PC-9 (cell line): ENCODE results near the gene ITGA5. TPM values are rescaled to one million over a fixed set of nuclear protein-coding genes. Genes with fewer than 3 reads are reported as not detected.
A peak's percentile ranks its signal among the peaks of the same experiment; 100 is the strongest.

Experiments
- BruUV-seq: library from RNA; stranded (reverse); fragments of 400-500 nt; replicated peaks from 2 replicates; lab custom pipeline; 2021; lab: Mats Ljungman, UMichigan
- CTCF ChIA-PET: fragments of 300-600 bp; sonication (Branson Sonifier 250); formaldehyde crosslinking; loops from one replicate; lab custom pipeline; 2022; ENCODE audit warnings: antibody characterized with exemption; lab: Charles Lee
- POLR2A ChIA-PET: fragments of 300-600 bp; sonication (Branson Sonifier 250); formaldehyde crosslinking; loops from one replicate; lab custom pipeline; 2022; ENCODE audit warnings: antibody characterized with exemption; ENCODE audit not compliant: unreplicated experiment; lab: Charles Lee
- DNase-seq, 2 experiments: peaks; one replicate each; pipeline versions ENCODE4 v3.0.0 to v3.0.0-alpha.2; 2015 to 2022; ENCODE audit warnings: mixed read lengths in 1 of 2
- H2AFZ ChIP-seq: fragments of 200-600 bp; sonication (generic); 2 replicates; pipeline ENCODE4 v1.8.1; 2017; ENCODE audit warnings: antibody characterized with exemption
- H3F3A ChIP-seq: fragments of 200-600 bp; sonication (generic); 2 replicates; pipeline ENCODE4 v1.8.1; 2017; ENCODE audit warnings: antibody characterized with exemption, mild to moderate bottlenecking, low read depth; ENCODE audit not compliant: insufficient read depth
- H3K27ac ChIP-seq: fragments of 200-600 bp; sonication (generic); 2 replicates; pipeline ENCODE4 v1.6.1; 2016; ENCODE audit warnings: mixed run types
- H3K27me3 ChIP-seq: fragments of 200-600 bp; sonication (generic); 2 replicates; pipeline ENCODE4 v1.6.1; 2016; ENCODE audit warnings: low read depth, mixed run types; ENCODE audit not compliant: insufficient read depth
- H3K36me3 ChIP-seq: fragments of 200-600 bp; sonication (generic); 2 replicates; pipeline ENCODE4 v1.6.1; 2016; ENCODE audit warnings: low read depth, mixed run types
- H3K4me1 ChIP-seq: fragments of 200-600 bp; sonication (generic); replicated peaks from 2 replicates; pipeline ENCODE4 v1.6.1; 2016; ENCODE audit warnings: mixed run types; ENCODE audit not compliant: insufficient read depth
- H3K4me2 ChIP-seq: fragments of 200-600 bp; sonication (generic); 2 replicates; pipeline ENCODE4 v1.6.1; 2017; ENCODE audit warnings: mixed run types
- H3K4me3 ChIP-seq: fragments of 200-600 bp; sonication (generic); 2 replicates; pipeline ENCODE4 v1.6.1; 2016; ENCODE audit warnings: mixed run types
- H3K79me2 ChIP-seq: fragments of 200-600 bp; sonication (generic); 2 replicates; pipeline ENCODE4 v1.6.1; 2017; ENCODE audit warnings: low read depth, mixed run types
- H3K9me2 ChIP-seq: fragments of 200-600 bp; sonication (generic); 2 replicates; pipeline ENCODE4 v1.8.1; 2017; ENCODE audit warnings: mild to moderate bottlenecking; ENCODE audit not compliant: insufficient read depth
- H3K9me3 ChIP-seq: fragments of 200-600 bp; sonication (generic); 2 replicates; pipeline ENCODE4 v1.8.1; 2016; ENCODE audit warnings: low read depth; ENCODE audit not compliant: insufficient read depth
- H4K20me1 ChIP-seq: fragments of 200-600 bp; sonication (generic); 2 replicates; pipeline ENCODE4 v1.8.1; 2017; ENCODE audit not compliant: insufficient read depth
- CTCF ChIP-seq: fragments of 200-600 bp; sonication (generic); conservative IDR thresholded peaks from 2 replicates; pipeline ENCODE4 v1.6.1; 2017; ENCODE audit warnings: mixed run types, antibody characterized with exemption, mild to moderate bottlenecking, moderate library complexity
- EZH2 ChIP-seq: fragments of 200-600 bp; sonication (generic); IDR thresholded peaks from 2 replicates; pipeline ENCODE4 v1.8.0; 2017; ENCODE audit warnings: antibody characterized with exemption, low read depth
- intact Hi-C: fragments of 100-400 bp; cut with micrococcal nuclease; formaldehyde crosslinking; loops from one replicate; pipeline ENCODE4 v1.10.0; 2022; ENCODE audit not compliant: unreplicated experiment
- total RNA-seq: library from RNA; stranded (reverse); gene quantifications from 2 replicates; pipeline ENCODE4 v1.2.3, GENCODE V29; 2021

ITGA5 gene
- total RNA-seq, 1 experiment from 2014 or later, result 28.4 TPM

DNA sequence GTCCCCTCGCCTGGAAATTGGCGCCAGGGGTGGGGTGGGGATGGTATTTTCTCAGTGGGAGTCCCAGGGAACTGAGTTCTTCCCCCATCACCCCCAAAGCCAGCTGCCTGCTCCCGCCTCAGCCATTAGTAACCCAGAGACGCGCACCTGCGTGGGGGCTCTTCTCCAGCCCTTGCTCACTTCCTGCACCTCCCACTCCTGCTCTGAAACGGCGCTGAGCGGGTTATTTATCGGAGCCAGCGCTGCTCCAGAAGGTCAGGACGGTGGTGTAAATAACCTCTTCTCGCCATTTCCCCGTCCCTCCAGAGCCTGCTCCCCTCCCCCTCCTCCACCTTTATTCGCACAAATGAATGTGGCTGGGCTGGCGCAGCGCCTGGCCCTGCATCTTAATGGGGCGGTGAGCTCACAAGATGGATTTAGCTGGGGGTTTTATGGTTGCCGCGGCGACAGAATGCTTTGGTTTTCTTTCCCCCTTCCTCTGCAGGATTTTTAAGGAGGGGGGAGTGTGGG is 67.0 kb downstream of the ITGA5 start:
- H3K4me3 ChIP-seq, result no peak overlapping the region
- no peaks in the 10 kb centered on the region for H3K9me2 ChIP-seq
- H3K36me3 ChIP-seq, result peaks cover 34% of the 10 kb centered on the region
- no peaks in the 10 kb centered on the region for H3K4me1 ChIP-seq
- no peaks in the 10 kb centered on the region for H3K27me3 ChIP-seq
- no peak overlapping the region for H3K4me2 ChIP-seq
- DNase-seq, result no peak
- no peaks in the 10 kb centered on the region for H3K9me3 ChIP-seq
- no peak overlapping the region for H3K27ac ChIP-seq
- no peak overlapping the region for H2AFZ ChIP-seq
- no TSS peak for BruUV-seq
- CTCF ChIA-PET, result no interaction called here
- H4K20me1 ChIP-seq, result no peaks in the 10 kb centered on the region
- TF ChIP-seq EZH2 (no peak), CTCF (no peak)
- POLR2A ChIA-PET, result no interaction called here
- H3K79me2 ChIP-seq, result no peaks in the 10 kb centered on the region
- peaks cover 47% of the 10 kb centered on the region; the same call in 1 of the 2 replicates for H3F3A ChIP-seq
- intact Hi-C loops, result no loop called here

DNA sequence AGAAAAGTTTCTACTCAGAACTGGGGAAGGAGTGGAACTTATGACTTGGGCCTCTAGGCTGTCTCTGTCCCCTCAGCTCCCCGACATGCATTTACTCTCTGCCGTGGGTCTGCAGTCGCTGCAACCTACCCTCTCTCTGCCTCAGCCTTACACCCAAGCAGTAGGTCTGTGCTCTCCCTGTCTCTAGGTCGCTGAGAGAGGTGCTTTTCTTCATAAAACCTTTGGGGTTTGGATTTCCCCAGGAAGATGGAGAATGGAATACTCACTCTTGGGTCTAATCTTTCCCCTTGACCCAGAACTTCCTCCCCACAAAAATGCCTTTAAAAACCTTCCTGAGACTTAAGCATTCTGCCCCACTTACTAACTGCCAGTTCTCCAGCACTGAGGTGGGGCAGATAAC is 67.7 kb downstream of the ITGA5 start:
- no peak for DNase-seq
- TF ChIP-seq CTCF (no peak), EZH2 (no peak)
- H3F3A ChIP-seq, result peaks cover 47% of the 10 kb centered on the region; the same call in 1 of the 2 replicates
- H3K4me2 ChIP-seq, result no peak overlapping the region
- H3K9me3 ChIP-seq, result no peaks in the 10 kb centered on the region
- H3K79me2 ChIP-seq, result no peaks in the 10 kb centered on the region
- H3K36me3 ChIP-seq, result peaks cover 34% of the 10 kb centered on the region
- H3K27me3 ChIP-seq, result no peaks in the 10 kb centered on the region
- H3K9me2 ChIP-seq, result no peaks in the 10 kb centered on the region
- no peaks in the 10 kb centered on the region for H4K20me1 ChIP-seq
- H3K4me3 ChIP-seq, result no peak overlapping the region
- no peaks in the 10 kb centered on the region for H3K4me1 ChIP-seq
- CTCF ChIA-PET, result no interaction called here
- no peak overlapping the region for H3K27ac ChIP-seq
- H2AFZ ChIP-seq, result no peak overlapping the region
- POLR2A ChIA-PET, result no interaction called here
- BruUV-seq, result TSS peak; percentile 43
- intact Hi-C loops, result no loop called here

DNA sequence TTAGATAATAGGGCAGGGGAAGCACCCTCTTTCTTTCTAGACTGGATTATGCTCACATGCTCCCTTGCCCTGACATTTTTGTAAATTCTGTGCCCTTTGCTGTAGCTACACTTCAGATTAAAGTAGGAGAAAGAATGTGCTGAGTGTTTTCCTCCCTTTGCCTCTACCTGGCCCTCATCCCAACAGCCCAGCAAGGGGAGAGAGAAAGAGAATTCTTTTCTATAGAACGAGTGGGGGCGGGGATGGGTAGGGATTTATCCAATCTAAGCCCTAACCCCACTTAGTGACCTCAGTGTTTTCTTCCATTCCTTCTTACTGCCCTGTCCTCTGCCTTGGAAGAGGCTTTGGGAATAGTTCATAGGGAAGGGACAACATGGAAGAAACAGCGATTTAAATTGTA is 68.3 kb downstream of the ITGA5 start:
- intact Hi-C loops, result no loop called here
- H3K79me2 ChIP-seq, result no peaks in the 10 kb centered on the region
- no peak for DNase-seq
- TF ChIP-seq CTCF (no peak), EZH2 (no peak)
- H3K27me3 ChIP-seq, result no peaks in the 10 kb centered on the region
- H3F3A ChIP-seq, result peaks cover 41% of the 10 kb centered on the region; the same call in 1 of the 2 replicates
- no TSS peak for BruUV-seq
- H3K9me2 ChIP-seq, result no peaks in the 10 kb centered on the region
- H3K36me3 ChIP-seq, result peaks cover 34% of the 10 kb centered on the region
- H3K4me1 ChIP-seq, result no peaks in the 10 kb centered on the region
- H3K27ac ChIP-seq, result no peak overlapping the region
- H3K4me3 ChIP-seq, result no peak overlapping the region
- ChIA-PET POLR2A (no interaction called here), CTCF (no interaction called here)
- no peaks in the 10 kb centered on the region for H4K20me1 ChIP-seq
- H3K4me2 ChIP-seq, result no peak overlapping the region
- no peak overlapping the region for H2AFZ ChIP-seq
- H3K9me3 ChIP-seq, result no peaks in the 10 kb centered on the region
